Neural crest cell (in vitro differentiated cells): ENCODE measurements around the gene ENSA. TPM values are rescaled to one million over a fixed set of nuclear protein-coding genes. Genes with fewer than 3 reads are reported as not detected.

Source experiments
- DNase-seq: peaks from one replicate; pipeline ENCODE4 v3.0.0; 2021; ENCODE audit warnings: low read depth, mixed read lengths, low spot score
- H3K27ac Mint-ChIP-seq: one replicate; pipeline ENCODE4 v1.8.0; 2021; ENCODE audit warnings: mild to moderate bottlenecking, mixed read lengths; ENCODE audit not compliant: unreplicated experiment
- H3K27me3 Mint-ChIP-seq: 2 replicates; pipeline ENCODE4 v1.8.0; 2021; ENCODE audit warnings: low read depth, mild to moderate bottlenecking, mixed read lengths
- H3K36me3 Mint-ChIP-seq: 2 replicates; pipeline ENCODE4 v1.8.0; 2021; ENCODE audit warnings: low read depth, mild to moderate bottlenecking, mixed read lengths
- H3K4me1 Mint-ChIP-seq: 2 replicates; pipeline ENCODE4 v1.8.0; 2021; ENCODE audit warnings: mixed read lengths
- H3K4me3 Mint-ChIP-seq: one replicate; pipeline ENCODE4 v1.8.0; 2021; ENCODE audit warnings: mild to moderate bottlenecking, mixed read lengths
- H3K9me3 Mint-ChIP-seq: 2 replicates; pipeline ENCODE4 v1.8.0; 2021; ENCODE audit warnings: mixed read lengths
- total RNA-seq: library from RNA; stranded (reverse); gene quantifications from 2 replicates; pipeline ENCODE4 v1.2.1, GENCODE V29; 2021
- TF ChIP-seq, protein P1 (sequence below): fragments of 200-600 bp; sonication (generic); conservative IDR thresholded peaks from 2 replicates; pipeline ENCODE4 v1.5.0; 2021; ENCODE audit warnings: antibody characterized with exemption, mild to moderate bottlenecking

Gene ENSA
- total RNA-seq, 1 donor from 2014 or later, result 177 TPM

DNA sequence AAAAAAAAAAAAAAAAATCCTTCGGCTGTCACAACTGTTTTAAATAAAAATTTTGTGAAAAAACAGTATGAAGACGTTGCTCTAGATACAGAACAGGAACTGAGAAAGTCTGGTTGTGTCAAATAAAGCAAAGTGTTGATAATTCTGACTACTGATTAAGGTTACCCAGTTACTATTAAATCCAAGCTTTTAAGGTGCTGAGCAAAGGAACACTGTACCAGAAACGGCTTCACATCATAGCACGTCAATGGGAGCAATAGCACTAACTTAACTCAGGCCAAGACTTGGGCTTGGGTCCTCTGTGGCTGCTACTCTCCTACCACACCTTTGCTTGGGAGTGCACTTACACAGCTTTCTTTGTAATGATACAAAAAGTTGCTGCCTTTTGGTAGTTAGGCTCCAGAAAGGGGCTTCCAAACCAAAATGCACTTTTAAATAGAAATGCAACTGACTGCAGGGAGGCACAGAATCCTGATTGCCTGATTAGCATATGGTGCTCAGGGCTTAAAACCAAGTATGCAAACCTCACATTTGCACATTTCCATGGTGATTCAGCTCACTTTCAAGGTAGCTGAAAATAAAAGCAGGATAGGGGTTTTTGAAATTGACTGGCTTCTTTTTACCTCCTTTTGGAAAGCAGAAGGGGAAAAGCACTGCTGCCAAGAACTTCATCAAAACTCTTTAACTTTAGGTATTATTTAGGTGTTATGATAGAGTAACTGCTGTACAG lies 56.3 kb downstream of the ENSA start:
- no peaks in the 10 kb centered on the region for H3K9me3 Mint-ChIP-seq
- H3K4me3 Mint-ChIP-seq, result peak overlapping the region; percentile 70
- peaks cover 68% of the 10 kb centered on the region for H3K4me1 Mint-ChIP-seq
- peaks cover 44% of the 10 kb centered on the region for H3K36me3 Mint-ChIP-seq
- H3K27ac Mint-ChIP-seq, result no peak overlapping the region
- no peak for DNase-seq
- TF ChIP-seq, protein P1, sequence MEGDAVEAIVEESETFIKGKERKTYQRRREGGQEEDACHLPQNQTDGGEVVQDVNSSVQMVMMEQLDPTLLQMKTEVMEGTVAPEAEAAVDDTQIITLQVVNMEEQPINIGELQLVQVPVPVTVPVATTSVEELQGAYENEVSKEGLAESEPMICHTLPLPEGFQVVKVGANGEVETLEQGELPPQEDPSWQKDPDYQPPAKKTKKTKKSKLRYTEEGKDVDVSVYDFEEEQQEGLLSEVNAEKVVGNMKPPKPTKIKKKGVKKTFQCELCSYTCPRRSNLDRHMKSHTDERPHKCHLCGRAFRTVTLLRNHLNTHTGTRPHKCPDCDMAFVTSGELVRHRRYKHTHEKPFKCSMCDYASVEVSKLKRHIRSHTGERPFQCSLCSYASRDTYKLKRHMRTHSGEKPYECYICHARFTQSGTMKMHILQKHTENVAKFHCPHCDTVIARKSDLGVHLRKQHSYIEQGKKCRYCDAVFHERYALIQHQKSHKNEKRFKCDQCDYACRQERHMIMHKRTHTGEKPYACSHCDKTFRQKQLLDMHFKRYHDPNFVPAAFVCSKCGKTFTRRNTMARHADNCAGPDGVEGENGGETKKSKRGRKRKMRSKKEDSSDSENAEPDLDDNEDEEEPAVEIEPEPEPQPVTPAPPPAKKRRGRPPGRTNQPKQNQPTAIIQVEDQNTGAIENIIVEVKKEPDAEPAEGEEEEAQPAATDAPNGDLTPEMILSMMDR, result no peak
- H3K27me3 Mint-ChIP-seq, result peaks cover 9% of the 10 kb centered on the region

Other genes with a start within 250 kb of the ENSA start
- 30.0 and 31.1 TPM in 2 replicates for gene TARS2, start 142.2 kb downstream of the ENSA start, total RNA-seq
- gene ECM1, start 121.5 kb downstream of the ENSA start, total RNA-seq, result 5.3 and 5.5 TPM in 2 replicates
- 1.2 and 1.3 TPM in 2 replicates for gene FALEC, start 113.9 kb downstream of the ENSA start, total RNA-seq
- 0.32 and 0.44 TPM in 2 replicates for gene ADAMTSL4, start 80.2 kb downstream of the ENSA start, total RNA-seq
- gene MCL1, start 50.0 kb downstream of the ENSA start, total RNA-seq, result 179 and 186 TPM in 2 replicates
- gene GOLPH3L, start 67.5 kb upstream of the ENSA start, total RNA-seq, result 17.3 and 19.3 TPM in 2 replicates
- not detected in 2 replicates for gene HORMAD1, start 91.3 kb upstream of the ENSA start, total RNA-seq
- gene CTSS, start 136.2 kb upstream of the ENSA start, total RNA-seq, result 0.16 and 0.41 TPM in 2 replicates
- 4.6 and 5.8 TPM in 2 replicates for gene CTSK, start 178.6 kb upstream of the ENSA start, total RNA-seq
- gene ARNT, start 247.0 kb upstream of the ENSA start, total RNA-seq, result 28.2 and 29.0 TPM in 2 replicates